Activated T-cell treated with anti-CD3 and anti-CD28 coated beads for 1 hour (primary cell): Measurements from ENCODE around the gene TMEM98.
"Not testable (repeated sequence)": the region's sequence is repeated elsewhere in the genome, so short reads cannot be mapped to it uniquely, and the experiment has no call there.

ENCODE experiments used
- DNase-seq: peaks from one replicate; pipeline ENCODE4 v3.0.0-alpha.2; 2020; ENCODE audit warnings: low read depth

Gene TMEM98

DNA sequence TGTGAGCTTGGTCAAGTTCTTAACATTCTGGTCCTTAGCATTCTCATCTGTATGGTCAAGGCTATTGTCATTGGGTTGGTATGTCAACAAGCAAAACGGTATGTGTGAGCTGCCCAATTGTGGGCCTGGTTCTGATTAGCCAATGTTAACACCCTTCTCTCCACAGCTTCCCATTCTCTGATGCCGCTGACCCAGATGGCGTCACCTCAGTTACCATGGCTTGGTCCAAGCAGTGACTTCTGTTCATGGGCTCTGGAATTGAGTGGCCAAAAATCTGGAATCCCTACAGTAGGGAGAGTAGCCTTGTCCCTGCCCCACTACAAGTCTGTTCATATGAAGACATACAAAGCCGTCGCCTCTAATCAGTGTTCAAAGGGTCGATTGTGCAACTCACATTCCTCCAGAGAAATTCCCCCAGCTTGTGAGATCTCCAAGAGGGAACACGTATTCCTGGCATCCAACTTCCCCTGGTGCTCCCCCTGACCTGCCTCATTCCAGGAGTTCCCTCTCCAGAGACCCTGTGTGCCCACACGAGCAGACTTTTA lies 15.8 kb downstream of the TMEM98 start:
- no peak for DNase-seq

- DNase-seq = no peak
Measured at GRCh38 chr17:32944248-32945020, 16.5 kb downstream of the TMEM98 start.

DNA sequence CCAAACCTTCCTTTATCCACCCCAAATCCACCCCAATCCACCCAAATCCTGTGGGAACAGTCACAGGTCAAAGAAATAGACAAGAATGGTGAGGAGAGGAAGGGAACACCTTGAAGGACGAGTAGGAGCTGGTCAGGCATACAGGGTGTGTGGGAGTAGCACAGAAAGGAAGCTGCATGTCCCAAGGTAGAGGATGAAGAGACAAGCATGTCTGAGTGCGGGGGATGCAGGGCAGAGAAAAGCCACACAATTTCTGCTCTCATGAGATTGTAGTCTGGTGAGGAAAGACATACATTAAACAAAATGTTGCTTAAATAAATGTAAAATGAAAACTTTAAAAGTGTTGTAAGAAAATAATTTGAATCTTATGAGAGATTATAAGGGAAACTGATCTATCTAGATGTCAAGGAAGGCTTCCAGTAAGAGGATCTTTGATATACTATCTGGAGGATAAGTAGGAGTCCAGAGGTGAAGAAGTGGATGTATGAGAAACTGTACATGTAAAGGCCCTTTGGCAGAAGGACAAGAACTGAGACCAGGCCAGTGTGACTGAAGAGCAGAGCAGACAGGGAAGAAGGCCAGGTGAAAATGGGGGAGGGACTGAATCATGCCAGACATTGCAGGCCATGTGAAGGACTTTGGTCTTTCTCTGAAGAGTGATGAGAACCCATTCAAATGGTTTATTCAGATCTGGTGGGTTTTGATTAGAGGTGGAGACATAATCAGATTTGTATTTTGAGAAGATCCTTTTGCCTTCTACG lies 18.6 kb downstream of the TMEM98 start:
- DNase-seq = no peak

- no peak for DNase-seq
Measured at GRCh38 chr17:32947736-32948135, 19.8 kb downstream of the TMEM98 start.

- DNase-seq = no peak
Measured at GRCh38 chr17:32949181-32949580, 21.2 kb downstream of the TMEM98 start.

DNA sequence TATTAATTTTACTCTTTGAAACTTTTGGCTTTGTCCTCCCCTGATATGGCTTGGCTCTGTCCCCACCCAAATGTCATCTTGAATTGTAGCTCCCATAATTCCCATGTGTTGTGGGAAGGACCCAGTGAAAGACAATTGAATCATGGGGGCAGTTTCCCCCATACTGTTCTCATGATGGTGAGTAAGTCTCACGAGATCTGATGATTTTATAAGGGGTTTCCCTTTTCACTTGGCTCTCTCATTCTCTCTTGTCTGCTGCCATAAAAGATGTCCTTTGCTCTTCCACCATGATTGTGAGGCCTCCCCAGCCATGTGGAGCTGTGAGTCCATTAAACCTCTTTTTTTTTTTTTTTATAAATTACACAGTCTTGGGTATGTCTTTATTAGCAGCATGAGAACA lies 24.5 kb downstream of the TMEM98 start:
- DNase-seq = not testable (repeated sequence)

- DNase-seq = no peak
Measured at GRCh38 chr17:32953045-32953444, 25.1 kb downstream of the TMEM98 start.

GRCh38 chr17:32953857-32954256 lies 25.9 kb downstream of the TMEM98 start:
- DNase-seq = no peak

DNA sequence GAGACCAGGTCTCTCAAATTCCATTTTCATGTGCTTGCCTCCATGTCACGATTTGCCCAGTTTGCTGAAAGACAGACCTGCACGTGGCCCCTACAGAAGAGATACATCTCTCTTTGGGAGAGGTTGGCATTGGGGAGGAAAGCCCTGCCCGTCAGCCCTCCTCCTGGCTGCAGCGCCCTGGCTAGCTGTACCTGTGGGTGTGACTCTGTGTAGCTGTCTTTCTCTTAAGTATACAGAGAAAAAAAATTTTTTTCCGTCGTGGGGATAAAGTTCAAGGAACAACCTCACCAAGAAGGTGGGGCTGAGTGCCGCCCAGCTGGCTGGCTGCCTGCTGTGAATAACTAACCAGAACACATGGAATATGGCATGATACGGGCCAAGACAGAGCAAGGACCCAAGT lies 26.5 kb downstream of the TMEM98 start:
- DNase-seq = no peak

DNA sequence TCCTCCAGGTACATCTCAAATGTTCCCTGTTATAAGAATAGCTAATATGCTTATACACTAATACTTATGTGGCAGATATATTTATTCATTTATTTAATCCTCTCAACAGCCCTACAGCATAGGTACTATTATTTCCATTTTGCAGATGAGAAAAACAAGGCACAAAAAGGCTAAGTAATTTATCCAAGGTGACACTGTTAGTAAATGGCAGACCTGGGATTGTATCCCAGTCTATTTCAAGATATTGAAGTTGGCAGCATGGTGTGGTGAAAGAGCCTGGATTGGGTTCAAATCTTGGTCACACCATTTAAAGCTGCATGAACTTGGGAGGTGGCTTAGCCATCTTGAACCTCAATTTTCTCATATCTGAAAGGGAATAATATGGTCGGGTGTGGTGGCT lies 27.2 kb downstream of the TMEM98 start:
- DNase-seq = no peak

DNA sequence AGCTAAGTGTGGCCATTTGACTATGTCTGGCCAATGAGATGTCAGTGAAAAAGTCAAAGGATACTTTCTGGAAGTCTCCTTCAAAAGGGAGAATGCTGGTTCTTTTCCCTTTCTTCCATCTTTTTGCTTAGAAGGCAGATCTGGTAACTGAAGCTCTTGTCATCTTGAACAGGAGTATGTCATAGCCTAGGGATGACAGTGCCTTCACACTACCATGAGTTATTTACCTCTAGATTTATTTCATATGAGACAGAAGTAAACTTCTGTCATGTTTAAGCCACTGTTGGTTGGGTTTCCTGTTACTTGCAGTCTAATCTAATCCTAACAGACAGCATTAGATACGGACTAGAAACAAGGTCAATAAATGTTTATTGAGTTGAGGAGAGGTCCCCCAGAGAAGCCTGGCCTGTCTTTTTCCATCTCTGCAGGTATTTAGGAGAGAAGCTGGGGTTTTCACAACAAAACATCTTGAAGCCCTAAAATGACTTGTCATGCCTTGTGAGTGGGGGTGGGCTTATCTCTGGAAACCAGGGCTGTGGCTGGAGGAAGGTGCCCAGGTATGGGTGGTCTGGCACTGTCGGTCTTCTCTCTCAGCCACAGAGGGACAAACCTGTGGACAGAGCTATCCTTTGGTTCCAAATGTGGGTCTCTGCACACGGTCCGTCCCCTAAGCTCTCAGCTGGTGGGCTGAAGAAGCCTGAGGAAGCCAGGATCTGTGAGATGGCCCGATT lies 28.5 kb downstream of the TMEM98 start:
- DNase-seq = no peak

DNA sequence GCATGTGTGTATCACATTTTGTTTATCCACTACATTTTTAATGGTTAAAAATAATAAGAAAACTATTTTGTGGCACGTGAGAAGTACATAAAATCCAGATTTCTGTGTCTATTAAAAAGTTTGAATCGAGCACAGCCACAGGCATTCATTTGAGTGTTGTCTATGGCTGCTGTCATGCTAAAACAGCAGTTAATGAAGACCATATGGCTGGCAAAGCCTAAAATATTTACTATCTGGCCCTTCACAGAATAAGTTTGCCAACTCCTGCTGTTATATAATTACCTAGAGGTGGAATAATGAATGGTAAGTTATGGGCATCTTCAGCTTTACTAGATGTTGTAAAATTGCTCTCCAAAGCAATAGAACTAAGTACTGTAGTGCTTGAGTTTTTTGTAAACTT lies 30.5 kb downstream of the TMEM98 start:
- DNase-seq = no peak

- DNase-seq = no peak
Measured at GRCh38 chr17:32960815-32961214, 32.9 kb downstream of the TMEM98 start.

- DNase-seq = no peak
Measured at GRCh38 chr17:32962320-32962711, 34.4 kb downstream of the TMEM98 start.

DNA sequence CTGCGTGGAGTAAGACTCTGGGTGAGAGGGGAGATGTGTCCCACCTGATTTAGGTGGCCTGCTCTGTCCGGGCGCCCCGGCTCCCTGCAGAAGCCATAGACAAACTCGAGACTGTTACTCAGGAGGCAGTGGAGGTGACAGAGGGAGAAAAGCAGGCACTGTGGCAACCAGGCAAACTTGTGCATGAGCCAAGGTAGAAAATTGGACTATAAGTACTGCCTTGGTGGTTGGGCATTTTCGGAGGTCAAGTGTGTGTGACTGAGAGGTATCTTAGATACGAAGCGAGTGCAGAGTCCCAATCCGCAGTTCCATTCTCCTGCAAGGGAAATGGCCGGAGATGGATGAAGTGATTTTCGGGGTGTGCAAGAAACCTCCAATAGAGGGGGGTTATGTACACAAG lies 36.6 kb downstream of the TMEM98 start:
- no peak for DNase-seq

- DNase-seq = not testable (repeated sequence)
Measured at GRCh38 chr17:32969231-32969630, 41.3 kb downstream of the TMEM98 start.

- DNase-seq = no peak
Measured at GRCh38 chr17:32970281-32970680, 42.3 kb downstream of the TMEM98 start.

GRCh38 chr17:32971171-32971570 lies 43.2 kb downstream of the TMEM98 start:
- DNase-seq = no peak

DNA sequence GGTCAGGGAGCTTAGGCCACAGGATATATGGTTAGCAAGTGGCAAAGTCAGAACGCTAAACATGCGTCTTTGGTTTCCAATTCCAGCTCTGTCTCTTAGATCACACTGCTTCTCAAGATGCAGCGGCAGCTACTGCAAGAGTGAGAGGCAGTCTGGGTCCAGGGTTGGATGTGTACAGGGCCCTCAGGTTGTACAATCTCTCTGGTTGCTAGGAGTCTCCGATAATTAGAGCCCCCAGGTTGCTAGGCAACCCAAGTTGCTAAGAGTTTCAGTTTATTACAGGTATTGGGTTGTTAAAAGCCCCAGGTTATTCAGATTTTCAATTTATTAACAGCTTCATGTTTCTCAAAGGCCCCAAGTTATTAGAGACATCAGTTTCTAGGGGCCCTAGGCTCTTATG lies 48.2 kb downstream of the TMEM98 start:
- no peak for DNase-seq

- no peak for DNase-seq
Measured at GRCh38 chr17:32976605-32977004, 48.7 kb downstream of the TMEM98 start.

DNA sequence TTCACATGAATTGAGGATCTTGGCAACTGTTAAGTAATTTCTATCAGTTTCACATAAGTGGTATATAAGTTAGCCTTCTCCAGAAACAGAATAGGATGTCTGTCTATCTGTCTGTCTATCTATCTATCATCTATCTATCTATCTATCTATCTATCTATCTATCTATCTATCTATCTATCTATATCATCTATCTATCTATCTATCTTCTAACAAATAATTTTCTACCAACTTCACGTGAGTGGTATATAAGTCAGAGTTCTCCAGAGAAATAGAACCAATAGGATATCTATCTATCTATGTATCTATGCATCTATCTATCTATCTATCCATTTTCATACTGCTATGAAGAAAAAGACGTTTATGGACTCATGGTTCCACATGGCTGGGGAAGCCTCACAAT lies 52.3 kb downstream of the TMEM98 start:
- no peak for DNase-seq

DNA sequence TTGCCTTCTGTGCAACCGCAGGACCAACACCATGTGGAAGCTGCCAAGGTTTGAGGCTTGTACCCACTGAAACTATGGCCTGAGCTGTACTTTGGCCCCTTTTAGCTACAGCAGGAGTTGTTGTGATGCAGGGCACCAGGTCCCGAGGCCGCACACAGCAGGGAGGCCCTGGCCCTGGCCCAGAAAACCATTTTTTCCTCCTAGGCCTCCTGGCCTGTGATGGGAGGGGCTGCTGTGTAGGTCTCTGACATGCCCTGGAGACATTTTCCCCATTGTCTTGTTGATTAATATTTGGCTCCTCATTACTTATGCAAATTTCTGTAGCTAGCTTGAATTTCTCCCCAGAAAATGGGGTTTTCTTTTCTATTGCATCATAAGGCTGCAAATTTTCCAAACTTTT lies 53.7 kb downstream of the TMEM98 start:
- DNase-seq = not testable (repeated sequence)
